HAP-1 (cell line): Measurements from ENCODE around the gene CCDC87.
"Not testable (repeated sequence)": the region's sequence is repeated elsewhere in the genome, so short reads cannot be mapped to it uniquely, and the experiment has no call there.

Source experiments
- DNase-seq, 2 experiments: peaks; one replicate each; pipeline ENCODE4 v3.0.0-alpha.2; 2016 to 2020; ENCODE audit warnings: low spot score in 2 of 2
- H3K27me3 ChIP-seq: fragments of 250-450 bp; sonication (Bioruptor Pico); 2 replicates; pipeline ENCODE4 v1.5.1; 2020; ENCODE audit warnings: low read depth, mild to moderate bottlenecking, moderate library complexity
- H3K36me3 ChIP-seq: fragments of 250-450 bp; sonication (Bioruptor Pico); replicated peaks from 2 replicates; pipeline ENCODE4 v1.5.1; 2020; ENCODE audit warnings: mild to moderate bottlenecking
- H3K4me1 ChIP-seq: fragments of 250-450 bp; sonication (Bioruptor Pico); 2 replicates; pipeline ENCODE4 v1.5.1; 2020; ENCODE audit warnings: mild to moderate bottlenecking
- H3K4me3 ChIP-seq: fragments of 250-450 bp; sonication (Bioruptor Pico); 2 replicates; pipeline ENCODE4 v1.5.1; 2020; ENCODE audit warnings: mild to moderate bottlenecking, moderate library complexity
- H3K9me3 ChIP-seq: fragments of 250-450 bp; sonication (Bioruptor Pico); 2 replicates; pipeline ENCODE4 v1.5.1; 2020; ENCODE audit warnings: mild to moderate bottlenecking, moderate library complexity
- in situ Hi-C: fragments of 300-500 bp; cut with MboI; formaldehyde crosslinking; loops from 3 replicates; pipeline ENCODE4 v1.14.3; 2020; ENCODE audit warnings: low sequenced_read_pairs, inconsistent platforms, mixed read lengths

The CCDC87 gene

GRCh38 chr11:66582565-66583147 lies 10.2 kb downstream of the CCDC87 start:
- DNase-seq, in situ Hi-C loops, H3K4me1 ChIP-seq, H3K4me3 ChIP-seq, H3K9me3 ChIP-seq, H3K27me3 ChIP-seq, H3K36me3 ChIP-seq: not testable (repeated sequence)

- no peak overlapping the region for H3K4me3 ChIP-seq
- peaks cover 6% of the 10 kb centered on the region; the same call in 1 of the 2 replicates for H3K4me1 ChIP-seq
- in situ Hi-C loops, result no loop called here
- H3K9me3 ChIP-seq, result peaks cover 6% of the 10 kb centered on the region; the same call in 1 of the 2 replicates
- H3K27me3 ChIP-seq, result no peaks in the 10 kb centered on the region
- H3K36me3 ChIP-seq, result no peaks in the 10 kb centered on the region
- no peak for DNase-seq
These were observed 11.6 kb downstream of the CCDC87 start for GRCh38 chr11:66581261-66581660.

- no peak overlapping the region for H3K4me3 ChIP-seq
- DNase-seq, result no peak
- H3K27me3 ChIP-seq, result no peaks in the 10 kb centered on the region
- no peaks in the 10 kb centered on the region for H3K36me3 ChIP-seq
- peaks cover 6% of the 10 kb centered on the region; the same call in 1 of the 2 replicates for H3K9me3 ChIP-seq
- H3K4me1 ChIP-seq, result peaks cover 6% of the 10 kb centered on the region; the same call in 1 of the 2 replicates
- in situ Hi-C loops, result no loop called here
These were observed 12.1 kb downstream of the CCDC87 start for GRCh38 chr11:66580803-66581202.

- no peaks in the 10 kb centered on the region for H3K27me3 ChIP-seq
- in situ Hi-C loops, result no loop called here
- H3K4me3 ChIP-seq, result no peak overlapping the region
- no peaks in the 10 kb centered on the region for H3K36me3 ChIP-seq
- H3K9me3 ChIP-seq, result peaks cover 6% of the 10 kb centered on the region; the same call in 1 of the 2 replicates
- H3K4me1 ChIP-seq, result peaks cover 12% of the 10 kb centered on the region
- peak; percentile 51 to 90 for DNase-seq
These were observed 13.8 kb downstream of the CCDC87 start for GRCh38 chr11:66579017-66579606.

- no peaks in the 10 kb centered on the region for H3K27me3 ChIP-seq
- H3K4me1 ChIP-seq, result peaks cover 52% of the 10 kb centered on the region
- peak; percentile 65 to 99 for DNase-seq
- no peak overlapping the region for H3K4me3 ChIP-seq
- in situ Hi-C loops, result no loop called here
- no peaks in the 10 kb centered on the region for H3K9me3 ChIP-seq
- no peaks in the 10 kb centered on the region for H3K36me3 ChIP-seq
These were observed 22.0 kb downstream of the CCDC87 start for GRCh38 chr11:66570850-66571180.

- DNase-seq, result peak; percentile 78 to 94
- Histone ChIP-seq H3K4me3 (no peak overlapping the region), H3K36me3 (no peaks in the 10 kb centered on the region; the same call in 1 of the 2 replicates), H3K9me3 (no peaks in the 10 kb centered on the region), H3K4me1 (peaks cover 52% of the 10 kb centered on the region), H3K27me3 (no peaks in the 10 kb centered on the region)
- in situ Hi-C loops, result no loop called here
These were observed 22.6 kb downstream of the CCDC87 start for GRCh38 chr11:66570079-66570849.

- Histone ChIP-seq H3K4me3 (no peak overlapping the region), H3K27me3 (no peaks in the 10 kb centered on the region), H3K9me3 (no peaks in the 10 kb centered on the region), H3K36me3 (no peaks in the 10 kb centered on the region; the same call in none of the 2 replicates), H3K4me1 (peaks cover 45% of the 10 kb centered on the region)
- no peak for DNase-seq
- in situ Hi-C loops, result no loop called here
These were observed 23.8 kb downstream of the CCDC87 start for GRCh38 chr11:66569076-66569475.

GRCh38 chr11:66568124-66568916 lies 24.5 kb downstream of the CCDC87 start, which contains the start of gene CTSF:
CTSF (minus strand) TSS chr11:66568606; CDS start chr11:66568486, 120 bp downstream.
- in situ Hi-C loops, result no loop called here
- peak within 1 kb of the TSS; percentile 23 for H3K4me3 ChIP-seq
- no peaks in the 10 kb centered on the region for H3K9me3 ChIP-seq
- DNase-seq, result peak; percentile 75 to 91
- H3K27me3 ChIP-seq, result no peaks in the 10 kb centered on the region
- H3K4me1 ChIP-seq, result peaks cover 43% of the 10 kb centered on the region
- H3K36me3 ChIP-seq, result no peaks in the 10 kb centered on the region; the same call in none of the 2 replicates

GRCh38 chr11:66567787-66568123 lies 25.1 kb downstream of the CCDC87 start:
- Histone ChIP-seq H3K27me3 (no peaks in the 10 kb centered on the region), H3K9me3 (no peaks in the 10 kb centered on the region), H3K4me1 (peaks cover 38% of the 10 kb centered on the region), H3K36me3 (no peaks in the 10 kb centered on the region; the same call in none of the 2 replicates), H3K4me3 (peak overlapping the region; percentile 23)
- in situ Hi-C loops, result no loop called here
- no peak for DNase-seq

GRCh38 chr11:66566221-66566620 lies 26.6 kb downstream of the CCDC87 start:
- H3K4me1 ChIP-seq, result peaks cover 26% of the 10 kb centered on the region
- no peak overlapping the region for H3K4me3 ChIP-seq
- no peaks in the 10 kb centered on the region for H3K27me3 ChIP-seq
- in situ Hi-C loops, result no loop called here
- no peak for DNase-seq
- no peaks in the 10 kb centered on the region for H3K9me3 ChIP-seq
- no peaks in the 10 kb centered on the region; the same call in none of the 2 replicates for H3K36me3 ChIP-seq

GRCh38 chr11:66564984-66565383 lies 27.9 kb downstream of the CCDC87 start:
- Histone ChIP-seq H3K4me1 (peaks cover 18% of the 10 kb centered on the region), H3K36me3 (no peaks in the 10 kb centered on the region; the same call in none of the 2 replicates), H3K27me3 (no peaks in the 10 kb centered on the region), H3K4me3 (no peak overlapping the region), H3K9me3 (no peaks in the 10 kb centered on the region)
- DNase-seq, result no peak
- in situ Hi-C loops, result no loop called here

- no peak for DNase-seq
- no peaks in the 10 kb centered on the region for H3K27me3 ChIP-seq
- no peaks in the 10 kb centered on the region for H3K9me3 ChIP-seq
- in situ Hi-C loops, result no loop called here
- H3K4me1 ChIP-seq, result peaks cover 15% of the 10 kb centered on the region
- no peaks in the 10 kb centered on the region; the same call in none of the 2 replicates for H3K36me3 ChIP-seq
- H3K4me3 ChIP-seq, result no peak overlapping the region
These were observed 28.3 kb downstream of the CCDC87 start for GRCh38 chr11:66564538-66564937.

- no peak for DNase-seq
- in situ Hi-C loops, result no loop called here
- H3K9me3 ChIP-seq, result no peaks in the 10 kb centered on the region
- no peak overlapping the region for H3K4me3 ChIP-seq
- no peaks in the 10 kb centered on the region; the same call in none of the 2 replicates for H3K36me3 ChIP-seq
- peaks cover 8% of the 10 kb centered on the region for H3K4me1 ChIP-seq
- H3K27me3 ChIP-seq, result no peaks in the 10 kb centered on the region
These were observed 29.0 kb downstream of the CCDC87 start for GRCh38 chr11:66563832-66564231.
